Lower leg skin (tissue), 4 donors: Measurements from ENCODE around the gene TVP23B. TPM values are rescaled to one million over a fixed set of nuclear protein-coding genes. Genes with fewer than 3 reads are reported as not detected.
A peak's percentile ranks its signal among the peaks of the same experiment; 100 is the strongest.
"Not testable (repeated sequence)": the region's sequence is repeated elsewhere in the genome, so short reads cannot be mapped to it uniquely, and the experiment has no call there.

ENCODE experiments used
- DNase-seq, 2 donors: peaks; one replicate each; pipeline ENCODE4 v3.0.0-alpha.2; 2019; ENCODE audit warnings: low spot score in 2 of 2
- H3K4me3 ChIP-seq: fragments of 200-600 bp; sonication (generic); 2 replicates; pipeline ENCODE4 v1.5.1; 2017; ENCODE audit warnings: mild to moderate bottlenecking, low read depth; ENCODE audit not compliant: poor library complexity, severe bottlenecking
- CTCF ChIP-seq, 3 donors: fragments of 450-650 bp; IDR thresholded peaks; one replicate each; pipeline ENCODE4 v1.5.1; 2016; ENCODE audit warnings: antibody characterized with exemption in 3 of 3, mild to moderate bottlenecking in 3 of 3, moderate library complexity in 2 of 3
- POLR2A ChIP-seq, 2 donors: fragments of 450-650 bp; IDR thresholded peaks; one replicate each; pipeline ENCODE4 v1.6.1; 2016 to 2017; ENCODE audit warnings: antibody characterized with exemption in 2 of 2, mild to moderate bottlenecking in 1 of 2, moderate library complexity in 1 of 2
- WGBS, 2 donors: methylation state at CpG; one replicate each; pipeline ENCODE4 v1.1.5; 2018; 5-methylcytosine and 5-hydroxymethylcytosine counted together
- intact Hi-C: fragments of 100-400 bp; cut with DNase I; formaldehyde crosslinking; loops from one replicate; pipeline ENCODE4 v1.15.0; 2023; ENCODE audit warnings: low total_unique reads
- total RNA-seq, 4 donors: library from RNA; depleted of rRNA; stranded (reverse); fragments of >200 nt; gene quantifications; one replicate each; pipeline ENCODE4 v1.1.0, GENCODE V29; 2016

Gene TVP23B
- total RNA-seq, 4 donors from 2014 or later: 27.9 to 49.6 (median 33.6) TPM

- H3K4me3 ChIP-seq, intact Hi-C loops, DNase-seq: not testable (repeated sequence)
- WGBS, 2 donors: no CpG with 5 or more reads among the region's 1 CpG
Measured at GRCh38 chr17:18827613-18828012, 46.6 kb downstream of the TVP23B start.

GRCh38 chr17:18848501-18848900, 67.5 kb downstream of the TVP23B start:
- no peak overlapping the region for H3K4me3 ChIP-seq
- 91 to 94% methylated on average over 6 of the region's 6 CpGs for WGBS, 2 donors
- no peak for DNase-seq
- intact Hi-C loops: no loop called here
- TF ChIP-seq CTCF (IDR thresholded peaks at IDR 0.05) (no peak), POLR2A (IDR thresholded peaks at IDR 0.05) (no peak)

- no peak for DNase-seq
- TF ChIP-seq CTCF (IDR thresholded peaks at IDR 0.05) (no peak), POLR2A (IDR thresholded peaks at IDR 0.05) (no peak)
- 68% methylated on average over 1 of the region's 1 CpG for WGBS, 2 donors
- H3K4me3 ChIP-seq: no peak overlapping the region
- intact Hi-C loops: no loop called here
Measured at GRCh38 chr17:18850679-18851078, 69.7 kb downstream of the TVP23B start.

GRCh38 chr17:18851201-18851600, 70.2 kb downstream of the TVP23B start:
- intact Hi-C loops: no loop called here
- WGBS, 2 donors: 53 to 54% methylated on average over 3 of the region's 3 CpGs
- TF ChIP-seq POLR2A (IDR thresholded peaks at IDR 0.05) (no peak), CTCF (IDR thresholded peaks at IDR 0.05) (no peak)
- DNase-seq: no peak
- no peak overlapping the region for H3K4me3 ChIP-seq

- intact Hi-C loops: no loop called here
- WGBS, 2 donors: 87 to 91% methylated on average over 7 of the region's 7 CpGs
- no peak overlapping the region for H3K4me3 ChIP-seq
- no peak for TF ChIP-seq POLR2A (IDR thresholded peaks at IDR 0.05)
- DNase-seq: no peak
Measured at GRCh38 chr17:18854956-18855355, 74.0 kb downstream of the TVP23B start.

GRCh38 chr17:18855831-18856569, 75.0 kb downstream of the TVP23B start:
- WGBS, 2 donors: 0% methylated on average over 29 of the region's 29 CpGs

More at GRCh38 chr17:18855831-18856569, 75.0 kb downstream of the TVP23B start:
- intact Hi-C loops: no loop called here
- TF ChIP-seq POLR2A (IDR thresholded peaks at IDR 0.05): peak in 1 of 2 donors; percentile 27
- no peak for TF ChIP-seq CTCF (IDR thresholded peaks at IDR 0.05)
- peak; percentile 95 to 98 for DNase-seq
- peak overlapping the region; percentile 17 for H3K4me3 ChIP-seq

Other genes with a start within 250 kb of the TVP23B start
- not detected for gene TBC1D28, start 136.8 kb upstream of the TVP23B start, total RNA-seq
- gene FOXO3B, start 98.9 kb upstream of the TVP23B start, total RNA-seq: 10 to 100 TPM in 1 of 4 donors, 1 to 10 TPM in 3; 7.7 to 17.4 (median 8.2) TPM
- not detected for gene FBXW10, start 37.1 kb upstream of the TVP23B start, total RNA-seq
- 10 to 100 TPM; 16.3 to 27.3 (median 23.0) TPM for gene PRPSAP2, start 76.9 kb downstream of the TVP23B start, total RNA-seq
- 1 to 10 TPM in 3 of 4 donors, under 1 TPM in 1; 0.32 to 1.4 (median 1.1) TPM for gene SLC5A10, start 171.0 kb downstream of the TVP23B start, total RNA-seq
- gene FAM83G, start 223.6 kb downstream of the TVP23B start, total RNA-seq: 100 to 1,000 TPM; 131 to 298 (median 190) TPM